Omental fat pad (tissue), 4 donors: ENCODE measurements around the gene MAN1C1. TPM values are rescaled to one million over a fixed set of nuclear protein-coding genes. Genes with fewer than 3 reads are reported as not detected.

Experiments used
- ATAC-seq: fragments of 150-250 bp; one replicate; pipeline ENCODE4 v1.9.1; 2016; ENCODE audit warnings: mild to moderate bottlenecking, moderate library complexity; ENCODE audit not compliant: low FRiP score
- DNase-seq: peaks from one replicate; pipeline ENCODE4 v3.0.0-alpha.2; 2019; ENCODE audit warnings: low spot score
- total RNA-seq, 4 donors: library from RNA; depleted of rRNA; stranded (reverse); fragments of >200 nt; gene quantifications; one replicate each; pipeline ENCODE4 v1.1.0, GENCODE V29; 2016
- TF ChIP-seq, protein P1 (sequence below), 3 donors: fragments of 450-650 bp; IDR thresholded peaks; one replicate each; pipeline ENCODE4 v1.5.1; 2016 to 2017; ENCODE audit warnings: antibody characterized with exemption in 3 of 3, mild to moderate bottlenecking in 3 of 3, moderate library complexity in 2 of 3

Gene MAN1C1
- total RNA-seq, 4 donors from 2014 or later: 21.0 to 47.4 (median 24.4) TPM

DNA sequence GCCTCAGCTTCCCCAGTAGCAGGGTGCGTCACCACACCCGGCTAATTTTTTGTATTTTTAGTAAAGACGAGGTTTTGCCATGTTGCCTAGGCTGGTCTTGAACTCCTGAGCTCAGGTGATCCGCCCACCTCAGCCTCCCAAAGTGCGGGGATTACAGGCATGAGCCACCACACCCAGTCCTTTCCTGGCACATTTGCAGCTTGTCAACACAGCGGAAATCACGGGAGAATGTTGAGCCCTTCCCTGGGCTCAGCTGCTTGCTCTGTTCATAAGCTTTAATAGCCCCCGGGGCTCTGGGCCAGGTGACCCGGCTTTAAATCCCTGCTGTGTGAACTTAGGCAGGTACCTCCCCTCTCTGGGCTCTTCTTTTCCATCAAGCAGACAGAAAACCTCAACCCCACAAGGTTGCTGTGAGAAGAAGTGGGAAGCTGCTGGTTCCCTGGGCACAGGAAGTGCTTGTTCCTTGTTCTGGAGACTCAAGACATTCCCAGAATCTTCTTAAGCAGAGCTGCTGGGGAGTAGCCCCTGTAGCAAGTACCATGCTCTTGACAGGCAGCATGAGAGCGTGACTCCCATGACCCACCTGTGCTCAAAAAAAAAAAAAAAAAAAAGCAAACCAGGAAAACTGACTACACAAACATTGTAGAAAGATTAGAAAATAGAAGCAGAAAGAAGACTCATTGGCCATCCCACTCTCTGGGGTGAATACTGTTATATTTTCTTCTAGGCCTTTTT is 168.9 kb downstream of the MAN1C1 start:
- ATAC-seq: no peak
- TF ChIP-seq, protein P1, sequence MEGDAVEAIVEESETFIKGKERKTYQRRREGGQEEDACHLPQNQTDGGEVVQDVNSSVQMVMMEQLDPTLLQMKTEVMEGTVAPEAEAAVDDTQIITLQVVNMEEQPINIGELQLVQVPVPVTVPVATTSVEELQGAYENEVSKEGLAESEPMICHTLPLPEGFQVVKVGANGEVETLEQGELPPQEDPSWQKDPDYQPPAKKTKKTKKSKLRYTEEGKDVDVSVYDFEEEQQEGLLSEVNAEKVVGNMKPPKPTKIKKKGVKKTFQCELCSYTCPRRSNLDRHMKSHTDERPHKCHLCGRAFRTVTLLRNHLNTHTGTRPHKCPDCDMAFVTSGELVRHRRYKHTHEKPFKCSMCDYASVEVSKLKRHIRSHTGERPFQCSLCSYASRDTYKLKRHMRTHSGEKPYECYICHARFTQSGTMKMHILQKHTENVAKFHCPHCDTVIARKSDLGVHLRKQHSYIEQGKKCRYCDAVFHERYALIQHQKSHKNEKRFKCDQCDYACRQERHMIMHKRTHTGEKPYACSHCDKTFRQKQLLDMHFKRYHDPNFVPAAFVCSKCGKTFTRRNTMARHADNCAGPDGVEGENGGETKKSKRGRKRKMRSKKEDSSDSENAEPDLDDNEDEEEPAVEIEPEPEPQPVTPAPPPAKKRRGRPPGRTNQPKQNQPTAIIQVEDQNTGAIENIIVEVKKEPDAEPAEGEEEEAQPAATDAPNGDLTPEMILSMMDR (IDR thresholded peaks at IDR 0.05): no peak

DNA sequence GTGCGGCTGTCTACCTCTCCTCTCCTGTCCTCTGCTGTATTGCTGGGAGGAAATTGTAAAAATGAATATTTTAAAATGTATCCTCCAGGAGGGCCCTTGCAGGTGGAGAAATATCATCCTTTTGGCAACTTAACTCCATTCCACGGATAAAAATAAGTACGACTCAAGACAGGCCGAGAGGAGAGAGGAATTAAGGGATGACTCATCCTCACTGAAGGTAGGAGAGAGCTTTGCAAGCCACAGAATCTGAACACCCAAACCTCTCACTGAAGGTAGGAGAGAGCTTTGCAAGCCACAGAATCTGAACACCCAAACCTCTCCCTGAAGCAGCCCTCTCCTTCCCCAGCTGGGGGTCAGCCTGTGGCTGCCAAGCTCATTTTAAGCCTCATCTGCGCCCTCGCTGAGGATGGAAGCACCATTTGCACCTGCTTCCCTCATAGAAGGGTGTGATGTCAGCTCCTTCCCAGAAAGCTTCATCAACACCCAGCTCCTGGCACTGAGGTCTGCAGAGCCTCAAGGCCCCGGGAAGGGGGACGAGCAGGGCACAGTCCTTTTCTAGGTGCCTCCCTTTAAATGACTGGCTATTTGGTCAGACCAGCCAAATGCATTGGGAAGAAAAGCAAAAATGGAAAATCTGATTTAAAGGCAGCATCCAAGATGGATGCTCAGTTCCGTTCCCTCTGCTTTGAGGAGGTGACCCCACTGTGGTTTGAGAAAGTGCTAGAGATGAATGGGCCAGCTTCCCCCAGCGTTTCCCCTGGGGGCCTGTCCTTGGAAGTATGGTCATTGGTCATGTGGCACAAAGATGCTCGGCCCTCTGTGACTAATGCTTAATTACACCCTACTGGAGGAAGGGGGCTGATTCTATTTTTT is 170.5 kb downstream of the MAN1C1 start:
- TF ChIP-seq, protein P1 (IDR thresholded peaks at IDR 0.05): no peak
- no peak for DNase-seq
- ATAC-seq: peak; percentile 60

More for the DNA sequence above, 168.9 kb downstream of the MAN1C1 start:
- no peak for DNase-seq

DNA sequence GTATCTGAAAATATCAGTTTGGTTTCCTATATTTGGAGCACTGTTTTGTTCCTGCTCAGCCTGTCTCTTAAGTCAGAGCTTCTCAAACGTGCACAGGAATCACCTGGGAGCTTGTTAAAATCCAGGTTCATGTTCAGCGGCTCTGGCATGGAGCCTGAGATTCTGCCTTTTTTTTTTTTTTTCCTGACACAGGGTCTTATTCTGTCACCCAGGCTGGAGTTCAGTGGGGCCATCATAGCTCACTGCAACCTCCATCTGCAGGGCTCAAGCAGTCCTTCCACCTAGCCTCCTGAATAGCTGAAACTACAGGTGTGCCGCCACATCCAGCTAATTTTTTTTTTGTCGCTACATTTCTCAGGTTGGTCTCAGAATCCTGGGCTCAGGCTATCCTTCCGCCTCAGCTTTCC is 171.2 kb downstream of the MAN1C1 start:
- no peak for ATAC-seq
- TF ChIP-seq, protein P1 (IDR thresholded peaks at IDR 0.05): no peak
- no peak for DNase-seq

DNA sequence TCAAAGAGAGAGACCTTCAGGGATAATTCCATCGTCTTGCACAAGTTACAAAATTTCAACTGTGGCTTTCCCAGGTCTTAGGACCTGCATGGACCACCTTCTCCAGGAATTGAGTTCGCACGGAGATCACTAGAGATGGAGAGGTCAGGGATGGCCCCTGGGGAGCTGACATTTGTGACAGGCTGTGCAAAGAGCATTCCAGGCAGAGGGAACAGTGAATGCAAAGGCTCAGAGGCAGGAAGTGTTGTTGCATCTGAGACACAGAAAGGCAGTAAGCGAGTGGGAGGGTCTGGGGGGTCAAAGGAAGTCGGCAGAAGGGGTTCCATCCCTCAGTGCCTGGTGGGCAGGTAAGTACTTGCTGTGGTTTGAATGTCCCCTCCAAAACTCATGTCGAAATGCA is 173.9 kb downstream of the MAN1C1 start:
- TF ChIP-seq, protein P1 (IDR thresholded peaks at IDR 0.05): no peak
- DNase-seq (no peak), ATAC-seq (no peak)

DNA sequence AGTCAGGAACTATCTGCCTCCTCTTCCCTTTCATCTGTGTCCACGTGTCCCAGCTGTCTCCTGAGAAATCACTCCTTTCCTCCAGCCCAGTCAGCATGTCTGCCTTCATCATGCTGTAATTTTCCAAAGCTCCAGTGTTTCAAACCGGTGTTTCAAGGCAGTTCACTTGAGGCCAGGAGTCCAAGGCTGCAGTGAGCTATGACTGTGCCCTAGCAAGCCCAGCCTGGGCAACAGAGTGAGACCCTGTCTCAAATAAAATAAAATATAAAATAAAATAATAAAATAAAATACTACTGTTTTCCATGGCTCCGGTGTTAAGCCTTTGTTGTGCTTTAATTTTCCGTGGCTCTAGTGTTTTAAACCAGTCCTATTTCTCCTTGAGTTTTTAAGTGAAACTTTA is 175.5 kb downstream of the MAN1C1 start:
- TF ChIP-seq, protein P1 (IDR thresholded peaks at IDR 0.05): no peak
- no peak for DNase-seq
- ATAC-seq: no peak

DNA sequence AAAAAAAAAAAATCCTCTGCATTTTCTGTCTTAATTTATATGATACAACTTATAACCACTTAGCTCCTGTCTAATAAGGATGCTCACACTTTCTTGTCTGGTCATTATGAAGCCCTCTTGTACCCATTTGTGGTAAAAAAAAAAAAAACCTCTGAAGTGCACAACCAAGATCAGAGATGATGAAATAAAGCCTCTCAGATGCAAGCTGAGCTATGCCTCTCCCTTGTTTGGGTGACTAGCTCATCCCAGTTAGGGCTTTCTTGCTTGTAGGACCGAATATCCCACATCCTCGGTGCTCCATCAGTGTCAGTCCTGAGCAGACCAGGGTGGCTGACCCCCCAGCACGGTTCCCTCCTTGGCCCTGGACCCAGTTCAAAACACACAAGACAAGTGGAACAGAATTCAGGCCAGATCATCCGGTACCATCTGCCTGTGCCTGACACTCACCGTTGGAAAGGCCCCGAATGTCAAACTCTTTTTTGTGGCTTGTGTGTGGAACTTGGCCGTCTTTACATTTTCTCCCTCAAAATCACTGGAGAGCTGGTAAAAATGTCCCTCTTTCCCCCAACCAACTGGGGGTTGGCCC is 177.1 kb downstream of the MAN1C1 start:
- ATAC-seq (no peak), DNase-seq (no peak)
- TF ChIP-seq, protein P1 (IDR thresholded peaks at IDR 0.05): no peak
